Measurements from ENCODE around the gene TXNL1.
"Not testable (repeated sequence)": the region's sequence is repeated elsewhere in the genome, so short reads cannot be mapped to it uniquely, and the experiment has no call there.

The TXNL1 gene

DNA sequence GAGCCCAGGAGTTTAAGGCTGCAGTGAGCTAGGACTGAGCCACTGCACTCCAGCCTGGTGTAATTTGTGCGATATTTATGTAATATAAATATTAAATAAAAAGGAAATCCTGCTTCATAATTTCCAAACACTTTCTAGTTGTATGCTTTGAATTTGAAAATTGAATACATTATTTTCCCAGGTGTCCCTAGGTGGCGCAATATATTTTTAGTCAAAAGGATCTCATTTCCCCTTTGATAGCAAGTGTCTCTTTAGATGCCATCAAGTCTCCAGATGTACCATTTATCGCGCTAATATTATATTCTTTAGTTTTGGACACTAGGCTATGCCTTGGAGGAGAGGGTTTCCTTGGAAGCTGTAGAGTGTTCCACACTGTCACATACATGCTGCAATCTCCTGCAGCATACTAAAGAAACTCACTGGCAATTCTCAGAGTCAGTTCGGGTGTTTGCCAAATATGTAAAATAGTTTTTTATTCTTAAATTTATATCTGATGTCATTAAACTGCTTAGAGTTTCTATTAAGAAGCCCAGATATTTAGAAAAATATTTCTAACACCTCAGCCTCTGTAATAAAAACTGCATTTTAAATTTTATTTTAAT lies 7.1 kb upstream of the TXNL1 start:
- DNase-seq (ENCODE audit: low read depth): no peak

DNA sequence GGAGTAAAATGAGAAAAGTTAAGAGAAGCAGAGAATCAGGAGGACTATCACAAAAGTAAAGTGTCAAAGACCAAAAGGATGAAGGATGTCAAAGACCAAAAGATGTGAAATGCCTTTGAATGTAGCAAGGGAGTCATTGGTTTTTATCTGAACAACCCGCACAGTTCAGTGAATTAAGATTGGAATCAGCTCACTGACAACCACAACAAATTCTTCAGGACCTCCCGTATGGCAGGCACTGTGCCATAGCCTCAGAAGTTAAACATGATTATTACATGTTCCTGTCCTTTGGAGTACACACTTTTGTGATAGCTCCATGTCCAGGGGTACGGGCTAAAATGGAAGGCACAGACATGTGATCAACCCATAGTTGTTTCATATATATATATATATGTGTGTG lies 5.0 kb upstream of the TXNL1 start:
- no peak for DNase-seq (ENCODE audit: low read depth)

DNA sequence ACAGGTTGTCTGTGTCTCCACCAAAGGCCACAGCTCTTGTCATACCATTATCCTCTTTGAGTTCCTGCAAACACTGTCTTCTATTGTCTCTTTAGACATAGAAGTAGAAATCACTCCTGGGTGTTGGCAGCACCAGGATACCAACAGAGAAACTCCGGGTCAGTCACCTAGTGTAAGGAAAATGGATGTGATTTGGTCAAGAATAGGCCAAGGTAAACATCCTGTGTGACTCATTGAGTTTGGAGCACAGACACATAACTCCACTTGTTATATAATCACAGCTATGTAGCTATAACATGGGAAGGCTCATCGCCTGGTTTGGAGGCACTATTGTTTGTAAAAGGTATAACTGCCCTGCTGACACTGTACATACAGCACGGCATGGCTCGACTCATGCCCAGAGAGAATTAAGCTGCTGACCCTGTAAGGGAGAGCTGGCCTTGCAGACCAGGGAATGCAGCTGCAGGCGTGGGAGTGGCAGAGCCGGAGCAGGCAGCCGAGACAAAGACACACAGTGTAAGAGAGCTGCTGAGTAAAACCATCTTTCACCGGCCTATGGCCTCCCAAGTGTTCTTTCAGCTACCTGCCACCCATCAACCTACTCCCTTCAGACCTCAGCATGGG lies 3.4 kb upstream of the TXNL1 start:
- no peak for DNase-seq (ENCODE audit: low read depth)

DNA sequence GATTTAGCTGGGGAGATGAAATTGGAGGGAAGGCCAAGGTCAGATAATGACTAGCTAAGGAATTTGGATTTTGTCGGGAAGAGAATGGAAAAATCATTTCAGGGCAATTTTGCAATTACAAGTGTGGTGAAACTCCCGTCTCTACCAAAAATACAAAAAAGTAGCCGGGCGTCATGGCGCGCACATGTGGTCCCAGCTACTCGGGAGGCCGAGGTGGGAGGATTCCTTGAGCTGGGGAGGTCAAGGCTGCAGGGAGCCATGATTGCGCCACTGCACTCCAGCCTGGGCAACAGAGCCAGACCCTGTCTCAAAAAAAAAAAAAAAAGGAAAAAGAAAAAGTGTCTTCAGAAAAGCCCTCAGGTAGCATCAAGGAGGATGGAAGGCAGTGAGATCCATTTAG lies 1.2 kb upstream of the TXNL1 start:
- DNase-seq (ENCODE audit: low read depth): no peak

DNA sequence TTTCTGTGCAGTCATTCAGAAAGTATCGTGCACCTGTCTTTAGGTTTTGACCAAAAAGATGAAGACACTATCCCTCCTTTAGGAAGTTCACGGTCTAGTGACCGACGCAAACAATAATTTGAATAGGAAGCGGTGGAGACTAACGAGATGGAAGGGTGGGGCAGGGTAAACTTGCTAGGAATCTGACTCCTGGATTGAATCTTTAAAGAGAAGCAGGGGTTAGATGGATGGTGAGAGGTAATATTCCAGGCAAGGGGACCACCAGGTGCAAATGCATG lies 651 bp upstream of the TXNL1 start:
- no peak for DNase-seq (ENCODE audit: low read depth)

DNA sequence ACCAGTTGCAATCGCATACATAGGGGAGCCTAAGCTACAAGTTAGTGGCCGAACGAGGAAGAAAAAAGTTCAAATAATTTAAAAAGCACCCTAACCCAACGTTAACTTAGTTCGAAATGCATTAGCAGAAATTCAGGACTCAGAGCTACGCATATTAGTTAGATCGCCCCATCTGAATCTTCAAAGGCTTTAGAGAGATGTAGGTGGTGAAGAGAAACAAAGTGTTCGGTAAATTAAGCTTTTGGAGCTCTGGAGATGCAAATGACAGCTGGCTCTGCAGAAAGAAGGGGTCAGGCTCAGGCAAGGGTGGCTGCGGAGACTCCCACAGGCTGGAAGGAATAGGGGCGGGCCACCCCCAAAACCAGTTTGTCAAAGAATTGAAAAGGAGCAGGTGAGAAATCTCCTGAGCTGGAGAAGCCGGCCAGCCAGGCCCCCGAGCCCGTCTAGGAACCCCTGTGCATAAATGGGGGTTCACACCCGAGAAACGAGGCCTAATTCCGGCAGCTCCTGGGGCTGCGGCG lies 621 bp downstream of the TXNL1 start:
- DNase-seq (ENCODE audit: low read depth): no peak

DNA sequence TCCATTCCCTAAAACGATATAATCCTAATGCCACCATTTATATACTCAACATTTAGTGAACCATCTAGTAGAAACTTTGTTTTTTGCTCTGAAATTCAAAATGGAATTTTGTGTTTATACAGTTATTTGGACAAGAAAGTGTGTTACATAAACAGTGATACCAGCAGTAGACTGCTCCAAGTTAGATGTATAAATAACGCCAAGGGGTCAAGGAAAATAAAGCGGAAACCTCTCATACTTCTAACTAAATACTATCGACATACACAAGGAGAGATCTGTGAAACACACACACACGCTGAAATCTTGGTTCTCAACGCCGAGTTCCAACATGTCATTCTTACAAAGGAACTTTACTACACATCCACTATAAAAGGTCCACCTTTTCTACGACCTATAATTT lies 1.2 kb downstream of the TXNL1 start:
- DNase-seq (ENCODE audit: low read depth): no peak

DNA sequence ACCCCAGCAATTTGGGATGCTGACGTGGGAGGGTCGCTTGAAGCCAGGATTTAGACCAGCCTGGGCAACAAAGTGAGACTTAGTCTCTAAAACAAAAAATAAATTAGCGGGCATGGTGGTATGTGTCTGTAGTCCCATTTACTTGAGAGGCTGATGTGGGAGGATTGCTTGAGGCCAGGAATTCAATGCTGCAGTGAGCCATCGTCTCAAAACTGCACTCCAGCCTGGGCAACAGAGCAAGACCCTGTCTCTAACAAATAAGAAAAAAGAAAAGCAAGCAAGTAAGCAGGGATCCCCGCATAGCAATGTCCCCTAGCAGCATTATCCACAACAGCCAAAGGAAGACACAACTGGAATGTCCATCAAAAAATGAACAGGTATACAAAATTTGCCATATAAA lies 3.4 kb downstream of the TXNL1 start:
- no peak for DNase-seq (ENCODE audit: low read depth)

DNA sequence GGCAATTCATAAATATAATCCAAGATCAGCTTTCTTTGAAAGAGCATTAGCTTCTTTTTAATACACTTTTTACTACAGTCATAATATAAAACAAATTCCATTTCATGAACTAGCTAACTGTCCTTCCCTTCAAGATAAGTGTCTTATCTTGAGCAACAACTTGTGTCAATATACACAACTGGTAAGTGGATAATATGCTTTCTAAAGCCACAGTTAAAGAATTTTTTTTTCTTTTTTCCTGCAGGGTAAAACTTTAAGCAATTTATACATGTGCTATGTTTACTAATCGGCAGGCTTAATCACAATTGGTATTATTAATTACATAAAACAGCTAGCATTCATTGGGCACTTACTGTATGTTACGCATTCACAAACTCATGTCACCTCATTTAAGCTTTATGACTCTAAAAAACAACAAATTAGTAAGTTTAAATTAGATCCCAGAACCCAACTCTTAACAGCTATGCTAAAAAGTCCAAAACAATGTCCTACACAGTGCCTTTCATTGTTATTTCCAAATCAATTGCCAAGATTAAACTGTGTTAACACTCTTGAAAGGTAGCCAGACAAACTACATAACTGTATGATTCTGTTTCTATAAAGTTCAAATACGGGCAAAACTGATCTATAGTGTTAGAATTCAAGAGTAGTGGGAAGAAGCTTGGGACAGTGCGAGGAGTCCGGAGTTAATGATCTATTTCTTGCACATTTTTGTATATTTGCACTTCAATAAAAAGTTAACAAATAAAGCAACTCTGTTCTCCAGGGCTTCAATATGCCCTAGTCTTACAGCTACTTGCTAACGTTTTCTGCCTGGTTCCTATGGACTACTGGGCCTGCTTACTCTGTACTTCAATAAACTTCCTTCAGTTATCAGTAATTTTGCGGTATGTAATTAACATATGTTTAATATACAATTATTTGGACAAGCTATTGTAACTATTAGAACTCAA lies 6.0 kb downstream of the TXNL1 start:
- DNase-seq (ENCODE audit: low read depth): no peak

DNA sequence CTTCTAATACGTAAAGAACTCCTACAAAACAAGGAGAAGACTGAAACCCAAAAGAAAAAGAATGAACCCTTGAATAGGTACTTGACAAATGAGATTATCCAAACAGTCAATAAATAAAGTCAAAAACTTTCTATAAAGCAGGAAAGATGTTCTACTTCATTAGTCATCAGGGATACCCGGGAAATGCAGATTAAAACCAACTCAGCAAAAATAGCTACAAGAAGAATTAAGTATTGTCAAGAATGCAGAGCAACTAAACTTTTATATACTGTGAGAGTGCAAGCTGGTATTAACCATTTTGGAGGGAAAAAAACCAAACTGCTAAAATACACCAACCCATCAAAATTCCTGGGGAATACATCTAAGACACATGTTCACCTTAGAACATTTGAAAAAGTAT lies 10.4 kb downstream of the TXNL1 start:
- DNase-seq (ENCODE audit: low read depth): no peak

DNA sequence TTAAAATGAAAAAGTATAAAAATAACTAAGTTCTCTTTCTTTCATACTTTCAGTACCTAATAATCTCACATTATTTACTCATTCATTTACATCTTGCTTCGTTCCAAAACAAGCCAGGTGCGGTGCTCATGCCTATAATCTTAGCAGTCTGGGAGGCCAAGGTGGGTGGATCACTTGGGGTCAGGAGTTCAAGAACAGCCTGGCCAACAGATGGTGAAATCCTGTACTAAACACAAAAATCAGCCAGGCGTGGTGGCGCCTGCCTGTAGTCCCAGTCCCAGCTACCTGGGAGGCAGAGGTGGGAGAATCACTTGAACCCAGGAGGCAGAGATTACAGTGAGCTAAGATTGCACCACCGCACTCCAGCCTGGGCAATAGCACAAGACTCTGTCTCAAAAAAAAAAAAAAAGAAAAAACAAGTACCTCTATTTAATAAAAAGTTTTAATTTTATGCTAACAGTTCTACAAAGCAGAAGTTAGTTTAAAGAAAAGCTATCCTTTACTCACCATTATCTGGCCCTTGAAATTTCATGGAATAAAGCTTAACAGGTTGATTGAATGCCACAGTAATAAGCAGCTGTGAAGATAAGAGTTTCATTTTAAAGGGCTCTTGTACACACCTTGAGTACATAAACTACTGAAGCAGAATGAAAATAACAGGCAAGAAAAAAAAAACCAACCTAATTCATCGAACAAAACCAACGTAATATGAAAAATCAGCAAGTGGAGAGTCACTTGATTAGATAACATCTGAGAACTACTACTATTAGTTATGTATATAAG lies 22.5 kb downstream of the TXNL1 start:
- no peak for DNase-seq (ENCODE audit: low read depth)

DNA sequence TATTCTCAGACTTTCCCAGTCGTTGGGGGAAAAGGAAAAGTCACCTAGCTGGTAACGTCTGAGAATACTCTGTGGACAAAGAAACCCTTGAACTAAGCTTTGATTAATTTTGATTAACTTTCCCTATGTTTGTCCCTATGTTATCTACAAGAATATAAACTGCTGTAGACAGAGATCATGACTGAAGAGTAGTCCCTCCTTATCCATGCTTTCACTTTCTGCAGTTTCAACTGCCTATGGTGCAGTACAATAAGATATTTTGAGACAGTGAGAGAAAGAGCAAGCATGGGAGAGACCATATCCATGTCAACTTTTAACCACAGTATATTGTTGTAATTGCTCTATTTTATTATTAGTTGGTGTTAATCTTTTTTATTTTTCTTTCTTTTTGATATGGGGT lies 31.8 kb downstream of the TXNL1 start:
- DNase-seq (ENCODE audit: low read depth): no peak

DNA sequence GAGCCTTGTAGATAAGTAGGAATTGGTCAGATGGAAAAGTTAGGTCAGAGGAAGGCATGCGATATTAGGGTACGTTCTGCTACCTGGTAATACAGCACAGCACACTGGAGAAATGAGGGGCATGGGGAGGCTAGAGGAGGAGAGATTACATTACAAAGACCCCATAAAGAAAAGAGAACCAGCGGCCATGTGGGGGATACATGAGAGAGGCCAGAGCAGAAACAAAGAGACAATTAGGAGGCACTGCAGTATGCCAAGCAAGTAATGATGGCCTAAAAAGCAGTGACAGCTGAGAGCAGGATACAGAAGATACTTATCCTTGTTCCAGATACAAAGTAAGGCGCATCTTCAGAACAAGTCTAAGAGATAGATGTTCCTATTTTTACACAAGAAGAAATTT lies 40.0 kb downstream of the TXNL1 start:
- no peak for DNase-seq (ENCODE audit: low read depth)

DNA sequence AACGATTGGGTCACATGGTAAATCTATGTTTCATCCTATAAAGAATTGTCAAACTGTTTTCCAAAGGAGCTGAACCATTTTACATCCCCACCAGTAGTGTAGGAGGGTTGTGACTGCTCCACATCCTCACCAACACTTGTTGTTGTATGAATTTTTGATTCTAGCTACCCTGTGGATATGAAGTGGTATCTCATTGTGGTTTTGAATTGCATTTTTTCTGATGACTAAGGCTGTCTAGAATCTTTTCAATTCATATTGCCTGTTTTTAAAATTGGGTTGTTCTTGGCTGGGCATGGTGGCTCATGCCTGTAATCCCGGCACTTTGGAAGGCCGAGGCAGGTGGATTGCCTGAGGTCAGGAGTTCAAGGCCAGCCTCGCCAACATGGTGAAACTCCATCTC lies 44.5 kb downstream of the TXNL1 start:
- no peak for DNase-seq (ENCODE audit: low read depth)

DNA sequence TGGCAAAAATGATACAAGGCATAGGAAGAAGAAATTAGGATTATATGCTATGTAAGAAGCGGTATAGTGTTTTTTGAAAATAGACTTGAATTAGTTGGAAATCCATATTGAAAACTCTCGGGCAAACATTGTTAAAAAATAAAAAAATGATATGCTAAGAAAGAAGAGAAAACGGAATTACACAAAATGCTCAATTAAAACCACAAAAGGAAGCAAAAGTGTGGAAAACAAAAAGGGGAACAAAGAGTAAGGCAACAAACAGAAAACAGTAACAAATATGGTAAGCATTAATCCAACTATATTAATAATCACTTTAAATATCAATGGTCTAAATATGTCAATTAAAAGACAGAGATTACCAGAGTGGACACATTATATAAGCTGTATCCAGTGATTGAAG lies 58.4 kb downstream of the TXNL1 start:
- DNase-seq (ENCODE audit: low read depth): no peak

DNA sequence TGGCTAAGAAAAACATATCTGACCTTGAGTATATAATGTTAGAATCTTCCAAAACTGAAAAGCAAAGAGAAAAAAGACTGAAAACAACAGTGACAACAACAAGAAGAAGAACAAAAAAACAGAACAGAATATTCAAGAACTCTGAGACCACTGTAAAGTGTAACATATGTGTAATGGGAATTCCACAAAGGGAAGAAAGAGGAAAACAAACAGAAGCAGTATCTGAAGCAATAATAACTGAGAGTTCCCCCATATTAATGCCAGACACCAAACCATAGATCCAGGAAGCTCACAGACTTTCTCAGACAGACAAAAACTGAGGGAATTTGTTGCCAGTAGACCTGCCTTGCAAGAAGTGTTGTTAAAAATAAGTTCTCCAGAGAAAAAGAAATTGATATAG lies 58.9 kb downstream of the TXNL1 start:
- no peak for DNase-seq (ENCODE audit: low read depth)

DNA sequence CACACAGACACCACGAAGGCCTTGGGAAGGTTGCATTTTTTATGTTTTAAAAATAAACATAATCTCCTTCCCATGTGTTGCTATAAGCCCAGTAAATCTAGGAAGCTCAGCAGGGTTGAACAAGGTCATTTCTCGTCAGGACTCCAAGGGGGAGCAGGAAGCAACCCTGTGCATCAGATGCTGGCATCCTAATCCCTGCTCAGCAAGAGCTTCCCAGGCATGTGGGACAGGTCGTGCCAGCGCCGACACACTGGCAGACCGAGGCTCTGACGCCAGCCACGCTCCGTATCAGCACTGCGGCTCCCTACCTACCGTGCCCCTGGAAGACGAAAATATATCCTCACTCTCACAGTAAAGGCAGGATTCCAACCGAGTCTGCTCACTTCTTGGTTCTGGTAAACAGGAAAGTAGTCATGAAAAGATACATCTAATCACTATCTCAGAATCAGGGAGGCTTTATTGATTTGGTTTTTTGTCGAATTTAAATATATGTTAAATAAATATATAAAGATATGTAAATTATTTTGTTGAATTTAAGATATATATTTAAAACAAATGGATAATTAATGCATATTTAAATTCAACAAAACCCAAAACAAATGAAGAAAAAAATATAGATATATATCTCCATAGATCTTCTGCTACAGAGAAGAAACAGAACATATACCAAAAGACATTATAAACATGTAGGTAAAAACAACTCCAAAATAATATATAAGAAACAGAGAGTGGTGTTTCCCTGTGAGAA lies 61.4 kb downstream of the TXNL1 start:
- no peak for DNase-seq (ENCODE audit: low read depth)

DNA sequence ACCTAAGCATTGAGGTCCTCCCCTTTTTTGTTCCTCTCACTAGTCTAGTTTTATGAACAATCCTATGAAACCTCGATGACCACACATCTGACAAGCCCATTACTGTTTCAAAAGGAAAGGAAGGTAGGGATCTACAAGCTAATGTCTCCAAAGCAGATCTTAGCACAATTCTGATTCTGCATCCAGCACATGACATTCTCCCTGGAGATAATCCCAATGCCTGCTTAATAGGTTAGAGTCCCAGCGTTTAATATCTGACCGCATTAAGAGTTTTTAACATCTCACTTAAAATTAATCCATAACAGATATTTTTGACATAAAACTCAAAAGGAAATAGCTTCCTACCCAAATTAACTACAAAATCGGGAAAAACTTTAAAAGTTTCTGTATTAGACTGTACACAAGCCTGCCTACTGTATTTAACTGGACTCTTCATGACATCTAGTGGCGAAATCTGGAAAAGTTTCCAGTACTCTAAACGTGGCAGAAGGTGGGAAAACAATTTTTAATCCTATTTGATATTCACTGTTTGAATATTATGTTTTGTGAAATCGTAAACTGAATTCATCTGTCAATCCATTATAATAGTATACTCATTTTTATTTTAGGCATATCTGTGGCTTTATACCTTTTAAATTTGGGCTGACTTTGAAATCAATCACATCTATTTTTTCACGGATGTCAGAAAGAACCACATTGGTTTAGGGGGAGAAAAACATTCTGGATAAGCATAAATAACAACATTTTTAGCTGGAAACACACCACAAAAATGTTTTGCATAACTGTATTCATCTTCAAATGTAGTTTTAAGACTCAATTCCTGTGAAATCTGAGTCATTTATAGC lies 62.4 kb downstream of the TXNL1 start:
- no peak for DNase-seq (ENCODE audit: low read depth)

DNA sequence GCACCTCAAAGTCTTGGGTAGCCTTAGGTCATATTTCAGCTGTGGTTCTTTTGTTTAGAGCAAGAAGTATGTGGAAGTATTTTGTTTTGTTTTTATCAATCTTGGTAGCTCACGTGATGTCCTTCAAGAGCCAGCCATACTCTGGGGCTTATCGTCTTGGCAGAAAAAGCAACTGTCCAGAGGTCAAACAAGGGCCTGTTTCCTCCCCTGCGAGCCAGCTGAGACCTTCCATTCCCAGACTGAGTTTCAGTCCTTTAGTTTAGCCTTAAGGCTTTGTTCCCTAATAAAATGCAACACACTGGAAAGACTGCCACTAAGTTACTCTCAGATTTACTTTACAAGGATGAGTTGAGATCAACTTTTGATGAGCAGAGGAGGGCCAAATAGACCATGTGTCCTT lies 63.5 kb downstream of the TXNL1 start:
- no peak for DNase-seq (ENCODE audit: low read depth)

DNA sequence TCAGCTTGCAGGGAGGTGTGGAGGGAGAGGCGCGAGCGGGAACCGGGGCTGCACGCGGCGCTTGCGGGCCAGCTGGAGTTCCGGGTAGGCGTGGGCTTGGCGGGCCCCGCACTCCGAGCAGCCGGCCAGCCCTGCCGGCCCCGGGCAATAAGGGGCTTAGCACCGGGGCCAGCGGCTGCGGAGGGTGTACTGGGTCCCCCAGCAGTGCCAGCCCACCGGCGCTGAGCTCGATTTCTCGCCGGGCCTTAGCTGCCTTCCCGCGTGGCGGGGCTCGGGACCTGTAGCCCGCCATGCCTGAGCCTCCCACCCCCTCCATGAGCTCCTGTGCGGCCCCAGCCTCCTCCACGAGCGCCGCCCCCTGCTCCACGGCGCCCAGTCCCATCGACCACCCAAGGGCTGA lies 66.1 kb downstream of the TXNL1 start:
- DNase-seq (ENCODE audit: low read depth): not testable (repeated sequence)

DNA sequence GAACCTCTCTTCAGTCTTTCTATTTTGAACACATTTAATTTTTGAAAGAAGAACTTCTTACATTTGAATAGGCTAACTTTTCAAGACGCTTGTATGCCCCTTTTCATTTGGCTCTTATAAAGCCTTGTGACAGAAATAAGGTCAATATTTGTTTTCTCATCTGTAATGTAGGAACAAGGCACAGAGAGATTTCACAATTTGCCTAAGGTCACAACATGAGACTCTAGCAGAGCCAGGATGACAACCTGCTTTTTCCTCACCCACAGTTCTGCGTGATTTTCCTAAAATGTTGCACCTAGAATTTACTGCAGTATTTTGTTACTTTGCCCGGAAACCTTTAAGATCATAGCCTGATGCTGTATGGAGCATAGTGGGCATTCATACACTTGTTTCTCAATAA lies 67.4 kb downstream of the TXNL1 start:
- no peak for DNase-seq (ENCODE audit: low read depth)
